Memory B cell (primary cell): ENCODE measurements around the gene FILIP1L.

Experiments used
- ATAC-seq: fragments of 150-1000 bp; cut with Tn5 transposase; 2 replicates; pipeline ENCODE4 v1.10.0; 2021; ENCODE audit warnings: low read depth, mild to moderate bottlenecking, moderate library complexity
- DNase-seq, 2 donors: peaks; one replicate each; pipeline ENCODE4 v3.0.0; 2022; ENCODE audit warnings: low spot score in 2 of 2
- H3K27ac Mint-ChIP-seq: one replicate; pipeline ENCODE4 v1.8.0; 2022; ENCODE audit warnings: mild to moderate bottlenecking, moderate library complexity, mixed read lengths
- H3K27me3 Mint-ChIP-seq: one replicate; pipeline ENCODE4 v1.8.0; 2022; ENCODE audit warnings: mixed read lengths
- H3K36me3 Mint-ChIP-seq: one replicate; pipeline ENCODE4 v1.8.0; 2022; ENCODE audit warnings: mild to moderate bottlenecking, mixed read lengths
- H3K4me1 Mint-ChIP-seq: one replicate; pipeline ENCODE4 v1.8.0; 2022; ENCODE audit warnings: mixed read lengths
- H3K4me3 Mint-ChIP-seq: one replicate; pipeline ENCODE4 v1.8.0; 2022; ENCODE audit warnings: mild to moderate bottlenecking, moderate library complexity, mixed read lengths
- H3K9me3 Mint-ChIP-seq: one replicate; pipeline ENCODE4 v1.8.0; 2022; ENCODE audit warnings: mixed read lengths

FILIP1L gene

GRCh38 chr3:99882436-99883137 is 231.7 kb downstream of the FILIP1L start:
- Mint-ChIP-seq H3K36me3 (peaks cover 4% of the 10 kb centered on the region), H3K9me3 (no peaks in the 10 kb centered on the region), H3K27ac (no peak overlapping the region), H3K4me1 (peaks cover 5% of the 10 kb centered on the region), H3K27me3 (no peaks in the 10 kb centered on the region), H3K4me3 (no peak overlapping the region)
- DNase-seq (no peak), ATAC-seq (no peak)

- Mint-ChIP-seq H3K4me3 (no peak overlapping the region), H3K9me3 (no peaks in the 10 kb centered on the region), H3K36me3 (peaks cover 3% of the 10 kb centered on the region), H3K27me3 (no peaks in the 10 kb centered on the region), H3K27ac (no peak overlapping the region), H3K4me1 (peaks cover 10% of the 10 kb centered on the region)
- DNase-seq (no peak), ATAC-seq (no peak)
Observed at GRCh38 chr3:99881121-99881524, 233.2 kb downstream of the FILIP1L start.

- no peaks in the 10 kb centered on the region for H3K27me3 Mint-ChIP-seq
- DNase-seq: no peak
- no peaks in the 10 kb centered on the region for H3K9me3 Mint-ChIP-seq
- no peaks in the 10 kb centered on the region for H3K36me3 Mint-ChIP-seq
- H3K27ac Mint-ChIP-seq: peak overlapping the region; percentile 72
- ATAC-seq: no peak
- no peak overlapping the region for H3K4me3 Mint-ChIP-seq
- peaks cover 8% of the 10 kb centered on the region for H3K4me1 Mint-ChIP-seq
Observed at GRCh38 chr3:99879275-99879674, 235.0 kb downstream of the FILIP1L start.

GRCh38 chr3:99878005-99878404 is 236.3 kb downstream of the FILIP1L start:
- H3K4me3 Mint-ChIP-seq: no peak overlapping the region
- DNase-seq (no peak), ATAC-seq (no peak)
- H3K36me3 Mint-ChIP-seq: no peaks in the 10 kb centered on the region
- H3K9me3 Mint-ChIP-seq: no peaks in the 10 kb centered on the region
- H3K4me1 Mint-ChIP-seq: peaks cover 8% of the 10 kb centered on the region
- peak overlapping the region; percentile 76 for H3K27ac Mint-ChIP-seq
- no peaks in the 10 kb centered on the region for H3K27me3 Mint-ChIP-seq

GRCh38 chr3:99877031-99877579 is 237.2 kb downstream of the FILIP1L start:
- ATAC-seq (no peak), DNase-seq (no peak)
- H3K36me3 Mint-ChIP-seq: no peaks in the 10 kb centered on the region
- H3K27ac Mint-ChIP-seq: peak overlapping the region; percentile 93
- no peaks in the 10 kb centered on the region for H3K9me3 Mint-ChIP-seq
- H3K4me1 Mint-ChIP-seq: peaks cover 8% of the 10 kb centered on the region
- H3K27me3 Mint-ChIP-seq: no peaks in the 10 kb centered on the region
- no peak overlapping the region for H3K4me3 Mint-ChIP-seq

- DNase-seq: peak; percentile 68
- H3K4me3 Mint-ChIP-seq: peak overlapping the region; percentile 81
Observed at GRCh38 chr3:99875929-99876841, 238.1 kb downstream of the FILIP1L start.

GRCh38 chr3:99875581-99875928 is 238.7 kb downstream of the FILIP1L start:
- no peaks in the 10 kb centered on the region for H3K36me3 Mint-ChIP-seq
- H3K27ac Mint-ChIP-seq: peak overlapping the region; percentile 93
- H3K4me3 Mint-ChIP-seq: peak overlapping the region; percentile 81
- H3K27me3 Mint-ChIP-seq: no peaks in the 10 kb centered on the region
- peaks cover 8% of the 10 kb centered on the region for H3K4me1 Mint-ChIP-seq
- no peak for DNase-seq
- no peaks in the 10 kb centered on the region for H3K9me3 Mint-ChIP-seq
- peak; percentile 16 for ATAC-seq

More at GRCh38 chr3:99875929-99876841, 238.1 kb downstream of the FILIP1L start:
- Mint-ChIP-seq H3K36me3 (no peaks in the 10 kb centered on the region), H3K9me3 (no peaks in the 10 kb centered on the region), H3K27ac (peak overlapping the region; percentile 93), H3K4me1 (peaks cover 8% of the 10 kb centered on the region), H3K27me3 (no peaks in the 10 kb centered on the region)
- ATAC-seq: peak; percentile 97

- Mint-ChIP-seq H3K36me3 (peaks cover 4% of the 10 kb centered on the region), H3K27me3 (no peaks in the 10 kb centered on the region), H3K4me1 (peaks cover 11% of the 10 kb centered on the region), H3K9me3 (no peaks in the 10 kb centered on the region), H3K27ac (no peak overlapping the region), H3K4me3 (no peak overlapping the region)
- ATAC-seq (no peak), DNase-seq (no peak)
Observed at GRCh38 chr3:99874237-99875002, 239.9 kb downstream of the FILIP1L start.

GRCh38 chr3:99873269-99874102 is 240.8 kb downstream of the FILIP1L start:
- Mint-ChIP-seq H3K9me3 (no peaks in the 10 kb centered on the region), H3K36me3 (peaks cover 4% of the 10 kb centered on the region), H3K4me1 (peaks cover 11% of the 10 kb centered on the region), H3K4me3 (no peak overlapping the region), H3K27ac (no peak overlapping the region), H3K27me3 (no peaks in the 10 kb centered on the region)
- DNase-seq: no peak
- ATAC-seq: no peak

- no peaks in the 10 kb centered on the region for H3K9me3 Mint-ChIP-seq
- no peak overlapping the region for H3K4me3 Mint-ChIP-seq
- no peak for ATAC-seq
- peaks cover 4% of the 10 kb centered on the region for H3K36me3 Mint-ChIP-seq
- H3K4me1 Mint-ChIP-seq: peaks cover 8% of the 10 kb centered on the region
- H3K27ac Mint-ChIP-seq: no peak overlapping the region
- no peaks in the 10 kb centered on the region for H3K27me3 Mint-ChIP-seq
- no peak for DNase-seq
Observed at GRCh38 chr3:99872923-99873254, 241.4 kb downstream of the FILIP1L start.

GRCh38 chr3:99871231-99872045 is 242.9 kb downstream of the FILIP1L start:
- ATAC-seq (no peak), DNase-seq (no peak)
- Mint-ChIP-seq H3K27ac (no peak overlapping the region), H3K36me3 (peaks cover 6% of the 10 kb centered on the region), H3K4me1 (peaks cover 5% of the 10 kb centered on the region), H3K9me3 (no peaks in the 10 kb centered on the region), H3K4me3 (no peak overlapping the region), H3K27me3 (no peaks in the 10 kb centered on the region)

GRCh38 chr3:99870712-99871111 is 243.6 kb downstream of the FILIP1L start:
- ATAC-seq (no peak), DNase-seq (no peak)
- no peaks in the 10 kb centered on the region for H3K27me3 Mint-ChIP-seq
- H3K4me3 Mint-ChIP-seq: no peak overlapping the region
- H3K9me3 Mint-ChIP-seq: no peaks in the 10 kb centered on the region
- H3K4me1 Mint-ChIP-seq: peaks cover 3% of the 10 kb centered on the region
- no peak overlapping the region for H3K27ac Mint-ChIP-seq
- peaks cover 6% of the 10 kb centered on the region for H3K36me3 Mint-ChIP-seq
